Activated CD8-positive, alpha-beta memory T cell treated with anti-CD3 and anti-CD28 coated beads, Interleukin-2, amount 50 U/mL, for 48 hours (primary cell): ENCODE measurements around the gene MAB21L3.
"Not testable (repeated sequence)": the region's sequence is repeated elsewhere in the genome, so short reads cannot be mapped to it uniquely, and the experiment has no call there.

Experiments used
- DNase-seq: peaks from one replicate; pipeline ENCODE4 v3.0.0-alpha.2; 2020

MAB21L3 gene

GRCh38 chr1:116139592-116140134 is 28.5 kb downstream of the MAB21L3 start:
- DNase-seq, result no peak

GRCh38 chr1:116144151-116144550 is 33.0 kb downstream of the MAB21L3 start:
- DNase-seq, result no peak

- DNase-seq, result not testable (repeated sequence)
These were observed 35.4 kb downstream of the MAB21L3 start for GRCh38 chr1:116146447-116147113.

- no peak for DNase-seq
These were observed 35.9 kb downstream of the MAB21L3 start for GRCh38 chr1:116147114-116147510.

GRCh38 chr1:116147972-116148371 is 36.8 kb downstream of the MAB21L3 start:
- no peak for DNase-seq

- no peak for DNase-seq
These were observed 37.8 kb downstream of the MAB21L3 start for GRCh38 chr1:116148967-116149366.

GRCh38 chr1:116150368-116150767 is 39.2 kb downstream of the MAB21L3 start:
- DNase-seq, result no peak

GRCh38 chr1:116151739-116152576 is 40.8 kb downstream of the MAB21L3 start:
- DNase-seq, result peak; percentile 87

- DNase-seq, result no peak
These were observed 41.4 kb downstream of the MAB21L3 start for GRCh38 chr1:116152577-116152943.

- DNase-seq, result no peak
These were observed 41.9 kb downstream of the MAB21L3 start for GRCh38 chr1:116152950-116153691.

- no peak for DNase-seq
These were observed 42.5 kb downstream of the MAB21L3 start for GRCh38 chr1:116153692-116154031.

GRCh38 chr1:116154536-116154935 is 43.3 kb downstream of the MAB21L3 start:
- no peak for DNase-seq

GRCh38 chr1:116157096-116157495 is 45.9 kb downstream of the MAB21L3 start:
- DNase-seq, result no peak

- no peak for DNase-seq
These were observed 48.0 kb downstream of the MAB21L3 start for GRCh38 chr1:116159177-116159576.

GRCh38 chr1:116159611-116160010 is 48.4 kb downstream of the MAB21L3 start:
- no peak for DNase-seq

- no peak for DNase-seq
These were observed 50.2 kb downstream of the MAB21L3 start for GRCh38 chr1:116161390-116161789.

- no peak for DNase-seq
These were observed 50.7 kb downstream of the MAB21L3 start for GRCh38 chr1:116161877-116162390.

- DNase-seq, result no peak
These were observed 52.3 kb downstream of the MAB21L3 start for GRCh38 chr1:116163533-116163932.

- no peak for DNase-seq
These were observed 53.0 kb downstream of the MAB21L3 start for GRCh38 chr1:116164150-116164549.

GRCh38 chr1:116164604-116165368 is 53.6 kb downstream of the MAB21L3 start:
- DNase-seq, result no peak

GRCh38 chr1:116165572-116165971 is 54.4 kb downstream of the MAB21L3 start:
- DNase-seq, result no peak

- no peak for DNase-seq
These were observed 54.9 kb downstream of the MAB21L3 start for GRCh38 chr1:116166011-116166571.
